PFSK-1 (cell line): ENCODE measurements around the gene RPTOR.

ENCODE experiments used
- FOXP2 ChIP-seq: optimal IDR thresholded peaks from 2 replicates; pipeline ENCODE3; 2011; ENCODE audit warnings: borderline replicate concordance, control low read depth, inconsistent platforms; ENCODE audit not compliant: insufficient read depth; ENCODE audit errors: extremely low read length, extremely low read depth
- POLR2AphosphoS5 ChIP-seq: IDR thresholded peaks from 2 replicates; pipeline ENCODE4 v1.6.1; 2012; ENCODE audit warnings: low read depth, mild to moderate bottlenecking, control low read depth, low read length, moderate library complexity
- TAF1 ChIP-seq: IDR thresholded peaks from 2 replicates; pipeline ENCODE4 v1.6.1; 2012; ENCODE audit warnings: low read length, control low read depth, borderline replicate concordance; ENCODE audit not compliant: insufficient read depth
- TF ChIP-seq, protein P1 (sequence below), 2 experiments: IDR thresholded peaks; 2 replicates each; pipeline versions ENCODE4 v1.6.1 to v1.8.0; 2011 to 2012; ENCODE audit warnings: low read depth in 2 of 2, low read length in 2 of 2, control low read depth in 1 of 2, inconsistent platforms in 1 of 2, mild to moderate bottlenecking in 1 of 2, moderate library complexity in 1 of 2; ENCODE audit not compliant: insufficient read depth in 1 of 2

DNA sequence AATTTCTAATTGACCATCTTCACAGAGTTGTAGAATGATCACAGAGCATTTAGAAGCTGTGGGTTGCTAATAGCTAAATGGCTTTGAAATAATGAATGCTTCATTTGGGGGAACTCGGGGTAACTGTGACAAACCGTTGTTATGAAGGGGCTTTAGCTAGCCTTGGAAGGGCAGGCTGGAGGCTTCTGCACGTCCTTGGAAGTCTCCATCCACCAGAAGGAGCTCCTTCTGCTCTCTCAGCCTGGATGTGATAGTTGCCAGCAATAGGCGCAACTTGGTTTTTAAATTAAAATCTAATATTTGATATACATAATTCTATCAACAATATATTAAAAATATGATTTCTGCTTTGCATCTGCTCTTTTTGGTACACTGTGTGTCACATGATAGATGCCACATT, 200.5 kb downstream of the RPTOR start:
- TF ChIP-seq, protein P1, sequence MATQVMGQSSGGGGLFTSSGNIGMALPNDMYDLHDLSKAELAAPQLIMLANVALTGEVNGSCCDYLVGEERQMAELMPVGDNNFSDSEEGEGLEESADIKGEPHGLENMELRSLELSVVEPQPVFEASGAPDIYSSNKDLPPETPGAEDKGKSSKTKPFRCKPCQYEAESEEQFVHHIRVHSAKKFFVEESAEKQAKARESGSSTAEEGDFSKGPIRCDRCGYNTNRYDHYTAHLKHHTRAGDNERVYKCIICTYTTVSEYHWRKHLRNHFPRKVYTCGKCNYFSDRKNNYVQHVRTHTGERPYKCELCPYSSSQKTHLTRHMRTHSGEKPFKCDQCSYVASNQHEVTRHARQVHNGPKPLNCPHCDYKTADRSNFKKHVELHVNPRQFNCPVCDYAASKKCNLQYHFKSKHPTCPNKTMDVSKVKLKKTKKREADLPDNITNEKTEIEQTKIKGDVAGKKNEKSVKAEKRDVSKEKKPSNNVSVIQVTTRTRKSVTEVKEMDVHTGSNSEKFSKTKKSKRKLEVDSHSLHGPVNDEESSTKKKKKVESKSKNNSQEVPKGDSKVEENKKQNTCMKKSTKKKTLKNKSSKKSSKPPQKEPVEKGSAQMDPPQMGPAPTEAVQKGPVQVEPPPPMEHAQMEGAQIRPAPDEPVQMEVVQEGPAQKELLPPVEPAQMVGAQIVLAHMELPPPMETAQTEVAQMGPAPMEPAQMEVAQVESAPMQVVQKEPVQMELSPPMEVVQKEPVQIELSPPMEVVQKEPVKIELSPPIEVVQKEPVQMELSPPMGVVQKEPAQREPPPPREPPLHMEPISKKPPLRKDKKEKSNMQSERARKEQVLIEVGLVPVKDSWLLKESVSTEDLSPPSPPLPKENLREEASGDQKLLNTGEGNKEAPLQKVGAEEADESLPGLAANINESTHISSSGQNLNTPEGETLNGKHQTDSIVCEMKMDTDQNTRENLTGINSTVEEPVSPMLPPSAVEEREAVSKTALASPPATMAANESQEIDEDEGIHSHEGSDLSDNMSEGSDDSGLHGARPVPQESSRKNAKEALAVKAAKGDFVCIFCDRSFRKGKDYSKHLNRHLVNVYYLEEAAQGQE (IDR thresholded peaks at IDR 0.05; ENCODE audit: insufficient read depth in 1 of 2, low read depth in 2 of 2, low read length in 2 of 2) = no peak
- TF ChIP-seq POLR2AphosphoS5 = no peak
- TF ChIP-seq FOXP2 = no peak
- no peak for TF ChIP-seq TAF1
